Measurements from ENCODE around the gene DPP7.

The DPP7 gene

DNA sequence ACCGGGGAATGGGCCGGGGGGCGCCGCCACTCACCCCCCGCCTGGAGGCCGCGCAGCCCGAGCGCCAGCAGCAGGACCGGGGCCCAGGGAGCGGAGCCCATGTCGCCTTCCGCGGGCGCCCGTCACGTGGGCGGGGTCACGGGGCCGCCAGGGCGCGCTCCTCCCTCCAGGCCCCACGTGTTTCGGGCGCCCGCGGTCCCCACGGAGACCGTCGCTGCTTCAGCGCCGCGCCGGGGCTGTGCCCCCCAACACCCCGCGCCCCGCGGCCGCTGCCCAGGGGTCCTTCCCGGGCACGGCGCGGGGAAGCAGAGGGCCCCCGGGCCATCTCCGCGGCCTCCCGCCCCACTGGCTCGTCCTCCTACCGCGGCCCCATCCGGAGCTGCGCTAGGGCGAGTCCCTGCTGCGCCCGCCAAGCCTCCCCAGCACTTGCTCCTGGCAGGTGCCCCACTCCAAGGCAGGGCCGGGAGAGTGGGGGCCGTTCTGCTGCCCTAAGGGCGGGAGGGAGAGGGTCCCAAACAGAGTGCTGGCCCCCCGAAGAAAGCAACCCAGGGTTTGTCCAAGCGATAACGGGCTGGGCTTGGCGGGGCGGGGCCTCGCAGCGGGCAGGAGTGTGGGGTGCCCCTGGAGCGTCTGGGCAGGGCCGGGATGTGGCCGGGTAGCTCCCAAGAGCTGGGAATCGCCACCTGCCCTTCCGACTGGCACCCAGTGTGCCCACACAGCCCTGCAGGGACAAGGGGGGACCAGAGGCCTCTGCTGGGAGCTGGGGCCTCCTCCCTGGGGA is at the start of gene DPP7:
Gene DPP7 (minus strand): TSS at position 121 of the 781 bp plus-strand sequence. CDS start 20 bp downstream, at position 101.
- peak; percentile 72 for DNase-seq (ENCODE audit: low read depth)

DNA sequence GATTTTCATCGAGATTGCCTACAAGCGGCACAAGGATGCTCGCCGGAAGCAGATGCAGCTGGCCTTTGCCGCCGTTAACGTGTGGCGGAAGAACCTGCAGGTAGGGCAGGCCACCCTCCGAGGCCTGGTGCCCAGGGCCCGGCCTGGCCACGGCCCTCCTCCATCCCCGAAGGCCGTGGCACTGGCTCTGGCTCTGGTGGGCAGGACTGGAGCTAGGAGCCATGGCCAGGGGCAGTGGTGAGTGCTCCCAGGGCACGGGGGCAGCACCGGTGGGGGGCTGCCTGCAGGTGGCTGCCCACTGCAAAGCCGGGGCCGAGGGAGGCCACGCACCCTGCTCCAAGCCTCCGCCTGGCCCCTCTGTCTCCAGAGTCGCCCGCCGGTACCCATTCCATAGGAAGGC is 49.3 kb upstream of the DPP7 start:
- DNase-seq (ENCODE audit: low read depth): no peak

DNA sequence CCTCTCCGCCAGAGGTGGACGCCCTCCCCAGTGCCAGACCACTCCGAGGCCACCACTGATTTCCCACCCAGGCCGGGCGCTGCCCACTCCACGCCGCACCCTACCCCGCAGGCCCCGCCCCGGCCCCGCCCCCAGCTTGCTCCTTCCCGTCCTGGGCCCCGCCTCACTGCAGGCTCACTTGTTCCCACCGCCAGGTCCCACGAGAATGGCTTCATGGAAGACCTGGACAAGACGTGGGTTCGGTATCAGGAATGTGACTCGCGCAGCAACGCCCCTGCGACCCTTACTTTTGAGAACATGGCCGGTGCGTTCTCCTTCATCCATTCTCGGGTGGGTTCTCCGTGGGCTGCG is 48.8 kb upstream of the DPP7 start:
- DNase-seq (ENCODE audit: low read depth): no peak

DNA sequence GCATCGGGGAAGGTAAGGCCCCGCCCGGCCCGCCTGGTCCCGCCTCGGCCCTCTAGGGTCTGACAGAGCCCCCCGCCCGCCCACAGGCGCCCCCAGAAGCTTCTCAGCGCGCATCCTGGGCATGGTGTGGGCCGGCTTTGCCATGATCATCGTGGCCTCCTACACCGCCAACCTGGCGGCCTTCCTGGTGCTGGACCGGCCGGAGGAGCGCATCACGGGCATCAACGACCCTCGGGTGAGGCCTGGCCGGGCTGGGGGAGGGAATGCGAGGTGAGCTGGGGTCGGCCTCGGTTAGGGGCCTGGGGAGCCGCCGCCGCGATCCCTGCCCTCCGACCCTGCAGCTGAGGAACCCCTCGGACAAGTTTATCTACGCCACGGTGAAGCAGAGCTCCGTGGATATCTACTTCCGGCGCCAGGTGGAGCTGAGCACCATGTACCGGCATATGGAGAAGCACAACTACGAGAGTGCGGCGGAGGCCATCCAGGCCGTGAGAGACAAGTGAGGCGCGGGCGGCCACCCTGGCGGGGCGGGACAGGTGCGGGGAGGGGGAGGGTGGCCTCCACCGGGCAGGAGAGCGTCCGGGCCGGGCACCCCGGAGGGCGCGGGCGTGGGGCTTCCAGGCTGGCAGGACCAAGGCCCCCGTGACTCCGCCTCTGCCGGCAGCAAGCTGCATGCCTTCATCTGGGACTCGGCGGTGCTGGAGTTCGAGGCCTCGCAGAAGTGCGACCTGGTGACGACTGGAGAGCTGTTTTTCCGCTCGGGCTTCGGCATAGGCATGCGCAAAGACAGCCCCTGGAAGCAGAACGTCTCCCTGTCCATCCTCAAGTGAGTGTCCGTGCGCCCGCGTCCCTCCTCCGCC is 48.2 kb upstream of the DPP7 start:
- no peak for DNase-seq (ENCODE audit: low read depth)

DNA sequence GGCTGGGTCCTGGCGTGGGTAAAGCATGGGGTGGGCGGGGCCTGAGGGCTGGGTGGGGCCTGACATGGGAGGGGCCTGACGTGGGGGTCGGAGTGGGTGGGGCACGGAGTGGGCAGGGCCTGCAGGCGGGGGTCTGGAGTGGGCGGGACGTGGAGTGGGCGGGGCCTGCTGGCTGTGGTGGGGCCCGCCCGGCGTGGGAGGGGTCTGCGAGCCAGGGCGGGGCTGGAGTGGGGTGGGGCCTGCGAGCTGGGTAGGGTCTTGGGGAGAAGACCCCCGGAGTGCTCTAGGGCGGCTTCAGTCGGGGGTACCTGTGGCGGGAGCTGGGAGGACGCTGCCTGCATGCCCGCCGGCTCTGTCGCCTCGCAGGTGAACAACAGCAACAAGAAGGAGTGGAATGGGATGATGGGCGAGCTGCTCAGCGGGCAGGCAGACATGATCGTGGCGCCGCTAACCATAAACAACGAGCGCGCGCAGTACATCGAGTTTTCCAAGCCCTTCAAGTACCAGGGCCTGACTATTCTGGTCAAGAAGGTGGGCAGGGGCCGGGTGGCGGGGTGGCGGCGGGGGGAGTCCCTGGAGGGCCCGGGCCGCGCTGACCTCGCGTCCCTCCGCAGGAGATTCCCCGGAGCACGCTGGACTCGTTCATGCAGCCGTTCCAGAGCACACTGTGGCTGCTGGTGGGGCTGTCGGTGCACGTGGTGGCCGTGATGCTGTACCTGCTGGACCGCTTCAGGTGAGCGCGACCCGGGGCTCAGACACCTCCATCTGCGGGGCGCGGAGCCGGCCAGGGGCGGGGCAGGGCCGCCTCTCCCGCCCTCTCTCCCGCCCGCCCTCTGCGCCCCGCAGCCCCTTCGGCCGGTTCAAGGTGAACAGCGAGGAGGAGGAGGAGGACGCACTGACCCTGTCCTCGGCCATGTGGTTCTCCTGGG is 47.3 kb upstream of the DPP7 start:
- DNase-seq (ENCODE audit: low read depth): no peak

- no peak for DNase-seq (ENCODE audit: low read depth)
These were observed 46.4 kb upstream of the DPP7 start for GRCh38 chr9:137160716-137161557.

- DNase-seq (ENCODE audit: low read depth): no peak
These were observed 45.5 kb upstream of the DPP7 start for GRCh38 chr9:137160054-137160425.

DNA sequence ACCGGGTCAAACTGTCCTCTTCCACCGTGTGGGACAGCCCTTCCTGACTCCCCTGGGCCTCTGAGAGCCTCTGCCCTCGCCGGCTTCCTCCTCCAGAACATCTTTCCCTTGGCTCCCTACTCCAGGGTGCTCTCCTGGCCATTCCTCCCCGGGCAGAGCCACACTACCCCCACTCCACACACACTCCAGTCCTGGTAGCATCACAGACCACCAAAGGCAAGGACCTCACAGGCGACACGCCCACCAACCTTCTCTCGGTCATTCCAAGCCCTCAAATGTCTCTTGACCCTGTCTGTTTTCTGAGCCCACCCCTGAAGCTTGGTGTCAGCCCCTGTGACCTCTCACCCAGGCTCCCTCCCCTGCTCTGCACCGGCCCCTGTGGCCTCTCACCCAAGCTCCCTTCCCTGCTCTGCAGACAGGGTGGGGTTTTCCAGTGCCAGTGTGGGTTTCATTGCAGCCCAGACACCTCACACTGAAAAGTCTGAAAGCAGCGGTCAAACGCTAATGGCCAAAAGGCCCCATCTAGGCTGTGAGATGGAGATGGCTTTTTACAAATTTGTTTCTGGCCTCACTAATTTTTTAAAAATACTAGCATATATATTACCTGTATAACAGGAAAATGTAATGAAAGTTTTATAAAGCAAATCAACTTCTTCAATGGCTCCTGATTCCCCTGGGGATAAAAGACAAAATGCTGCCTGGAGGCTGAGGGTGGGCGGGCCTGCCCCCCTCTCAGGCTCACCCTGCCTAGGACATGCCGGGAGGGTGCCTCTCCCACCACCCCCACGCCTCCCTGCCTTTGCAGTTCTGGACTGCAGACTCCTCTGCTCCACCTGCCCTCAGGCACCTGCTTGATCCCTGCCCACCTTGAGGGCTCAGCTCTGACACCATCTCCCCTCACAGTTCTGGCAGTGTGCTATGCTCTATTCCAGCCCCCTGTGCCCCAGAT is 44.8 kb upstream of the DPP7 start:
- no peak for DNase-seq (ENCODE audit: low read depth)

DNA sequence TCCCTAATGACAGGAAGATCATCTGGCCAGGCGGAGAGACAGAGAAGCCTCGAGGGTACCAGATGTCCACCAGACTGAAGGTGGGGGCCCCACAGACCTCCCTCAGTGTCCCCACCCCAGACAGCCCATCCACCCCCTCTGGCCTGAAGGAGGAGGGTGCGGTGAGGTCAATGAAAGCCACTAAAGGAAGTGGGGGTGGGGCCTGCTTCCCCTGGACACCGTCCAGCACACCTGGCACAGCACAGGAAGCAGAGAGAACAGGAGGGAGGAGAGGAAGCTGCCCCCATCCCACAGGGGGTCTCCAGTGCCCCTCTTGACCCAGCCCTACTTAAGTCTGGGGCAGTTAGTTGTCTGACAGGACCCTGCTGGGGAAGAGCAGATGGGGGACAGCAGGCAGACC is 44.1 kb upstream of the DPP7 start:
- no peak for DNase-seq (ENCODE audit: low read depth)

DNA sequence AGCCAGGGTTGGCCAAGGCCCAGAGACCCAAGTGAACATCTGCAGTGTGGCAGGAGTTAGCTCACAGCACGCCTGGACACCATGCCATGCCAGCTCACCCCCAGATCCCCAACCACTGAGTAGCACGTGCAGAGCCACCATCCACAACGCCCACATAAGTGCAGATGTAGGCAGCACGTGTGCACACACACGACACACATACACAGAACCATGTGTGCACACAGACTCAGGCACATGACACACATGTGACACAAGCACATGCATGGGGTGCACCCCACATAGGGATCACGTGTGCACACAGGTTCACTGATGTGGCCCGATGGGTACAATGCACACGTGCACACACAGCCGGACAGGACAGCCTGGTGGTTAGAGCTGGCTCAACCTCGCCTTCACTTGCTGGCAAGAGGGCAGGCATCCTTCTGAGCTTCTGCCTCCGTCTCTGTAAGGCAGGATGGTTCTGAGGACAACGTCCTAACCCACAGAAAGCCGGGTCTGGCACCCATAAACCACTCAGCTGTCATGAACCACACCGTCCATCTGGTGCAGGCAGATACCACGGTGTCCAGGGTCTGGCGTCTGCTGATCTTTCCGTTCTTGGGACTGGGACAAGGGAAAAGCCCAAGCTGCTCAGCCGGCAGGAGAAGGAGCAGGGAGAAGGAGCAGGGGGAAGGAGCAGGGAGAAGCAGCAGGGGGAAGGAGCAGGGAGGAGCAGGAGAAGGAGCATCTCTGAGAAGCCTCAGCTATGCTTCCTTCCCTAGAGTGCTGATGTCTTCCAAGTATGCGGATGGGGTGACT is 43.3 kb upstream of the DPP7 start:
- no peak for DNase-seq (ENCODE audit: low read depth)

DNA sequence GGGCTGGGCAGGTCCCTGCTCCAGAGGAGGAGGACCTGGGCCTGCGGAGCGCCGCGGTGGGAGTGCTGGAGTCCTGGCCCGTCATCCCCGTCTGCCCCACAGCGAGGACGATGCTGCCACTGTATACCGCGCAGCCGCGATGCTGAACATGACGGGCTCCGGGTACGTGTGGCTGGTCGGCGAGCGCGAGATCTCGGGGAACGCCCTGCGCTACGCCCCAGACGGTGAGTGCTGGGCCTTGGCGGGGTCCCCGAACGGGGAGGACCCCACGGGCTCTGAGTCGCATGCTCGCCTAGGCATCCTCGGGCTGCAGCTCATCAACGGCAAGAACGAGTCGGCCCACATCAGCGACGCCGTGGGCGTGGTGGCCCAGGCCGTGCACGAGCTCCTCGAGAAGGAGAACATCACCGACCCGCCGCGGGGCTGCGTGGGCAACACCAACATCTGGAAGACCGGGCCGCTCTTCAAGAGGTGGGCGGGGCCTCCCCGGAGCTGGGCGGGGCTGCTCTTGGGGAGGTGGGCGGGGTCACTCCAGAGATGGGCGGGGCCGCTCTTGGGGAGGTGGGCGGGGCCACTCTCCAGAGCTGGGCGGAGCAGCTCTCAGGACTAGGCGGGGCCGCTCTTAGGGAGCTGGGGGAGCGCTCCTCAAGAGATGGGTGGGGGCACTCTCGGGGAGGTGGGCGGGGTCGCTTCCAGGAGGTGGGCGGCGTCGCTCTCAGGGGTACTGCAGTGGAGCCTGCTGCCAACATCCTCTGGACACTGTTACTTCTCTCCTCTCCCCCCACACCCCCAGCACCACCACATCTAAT is 42.2 kb upstream of the DPP7 start:
- DNase-seq (ENCODE audit: low read depth): peak; percentile 52

DNA sequence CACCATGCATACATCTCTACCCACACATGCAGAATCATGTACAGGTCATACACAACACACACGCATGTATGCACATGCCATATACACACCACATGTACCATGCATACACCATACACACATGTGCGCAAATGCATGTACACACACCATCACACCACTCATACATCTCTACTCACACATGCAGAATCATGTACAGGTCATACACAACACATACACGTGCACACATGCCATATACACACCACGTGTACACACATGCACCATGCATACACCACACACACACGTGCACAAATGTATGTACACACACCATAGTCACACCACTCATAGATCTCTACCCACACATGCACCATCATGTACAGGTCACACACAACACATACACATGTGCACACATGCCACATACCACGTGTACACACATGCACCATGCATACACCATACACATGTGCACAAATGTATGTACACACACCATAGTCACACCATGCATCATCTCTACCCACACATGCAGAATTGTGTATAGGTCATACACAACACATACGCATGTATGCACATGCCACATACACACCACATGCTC is 38.4 kb upstream of the DPP7 start:
- DNase-seq (ENCODE audit: low read depth): no peak

GRCh38 chr9:137150617-137151457 is 36.3 kb upstream of the DPP7 start:
- DNase-seq (ENCODE audit: low read depth): no peak

DNA sequence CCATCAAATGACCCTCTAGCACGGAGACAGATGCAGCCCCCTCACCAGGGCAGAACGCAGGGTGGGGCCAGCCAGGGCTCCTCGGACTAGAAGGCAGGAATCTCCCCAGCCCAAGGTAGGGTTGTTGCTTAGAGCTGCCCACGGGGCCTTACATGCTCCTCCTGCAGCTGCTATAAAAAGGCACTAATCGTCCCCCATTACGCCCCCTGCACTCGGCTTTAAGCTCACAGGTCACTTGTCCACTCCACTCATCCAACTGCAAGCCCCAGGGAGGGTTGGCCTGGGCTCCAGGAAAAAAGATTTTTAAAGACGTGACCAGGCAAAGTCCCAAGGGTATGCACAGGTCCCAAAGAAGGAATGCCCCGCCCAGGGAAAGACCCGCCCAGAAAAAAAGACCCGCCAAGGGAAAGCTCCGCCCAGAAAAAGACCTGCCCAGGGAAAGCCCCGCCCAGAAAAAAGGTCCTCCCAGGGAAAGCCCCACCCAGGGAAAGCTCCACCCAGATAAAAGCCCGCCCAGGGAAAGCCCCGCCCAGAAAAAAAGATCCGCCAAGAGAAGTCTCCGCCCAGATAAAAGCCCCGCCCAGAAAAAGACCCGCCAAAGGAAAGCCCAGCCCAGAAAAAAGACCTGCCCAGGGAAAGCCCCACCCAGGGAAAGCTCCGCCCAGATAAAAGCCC is 35.5 kb upstream of the DPP7 start:
- no peak for DNase-seq (ENCODE audit: low read depth)

DNA sequence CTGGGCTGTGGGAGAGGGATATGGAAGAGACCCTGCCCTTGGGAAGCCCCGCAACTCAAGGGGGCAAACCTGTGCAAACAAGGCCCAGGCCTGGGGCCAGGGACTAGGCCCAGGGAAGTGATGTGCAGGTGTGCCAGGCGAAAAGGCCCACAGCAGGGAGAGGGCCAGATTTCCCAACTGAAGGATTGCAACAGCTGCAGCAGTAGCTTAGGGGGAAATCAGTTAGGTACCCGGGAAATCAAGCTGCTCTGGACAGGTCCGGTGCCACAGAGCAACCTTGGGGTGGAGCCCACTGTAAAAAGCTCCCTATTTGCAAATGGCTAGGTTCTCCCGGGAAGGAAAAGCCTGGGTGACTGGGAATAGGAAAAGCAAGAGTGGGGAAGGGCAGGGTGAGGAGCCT is 34.8 kb upstream of the DPP7 start:
- DNase-seq (ENCODE audit: low read depth): no peak

GRCh38 chr9:137148661-137149060 is 34.1 kb upstream of the DPP7 start:
- no peak for DNase-seq (ENCODE audit: low read depth)

GRCh38 chr9:137148242-137148641 is 33.7 kb upstream of the DPP7 start:
- no peak for DNase-seq (ENCODE audit: low read depth)
